GM18519 (cell line): ENCODE measurements around the gene ANO2.
"Not testable (repeated sequence)": the region's sequence is repeated elsewhere in the genome, so short reads cannot be mapped to it uniquely, and the experiment has no call there.

Experiments
- ATAC-seq: cut with Tn5 transposase; IDR thresholded peaks from one replicate; pipeline ENCODE4 v1.9.1; 2021; ENCODE audit warnings: mild to moderate bottlenecking, moderate library complexity; ENCODE audit not compliant: unreplicated experiment, low FRiP score

Gene ANO2

DNA sequence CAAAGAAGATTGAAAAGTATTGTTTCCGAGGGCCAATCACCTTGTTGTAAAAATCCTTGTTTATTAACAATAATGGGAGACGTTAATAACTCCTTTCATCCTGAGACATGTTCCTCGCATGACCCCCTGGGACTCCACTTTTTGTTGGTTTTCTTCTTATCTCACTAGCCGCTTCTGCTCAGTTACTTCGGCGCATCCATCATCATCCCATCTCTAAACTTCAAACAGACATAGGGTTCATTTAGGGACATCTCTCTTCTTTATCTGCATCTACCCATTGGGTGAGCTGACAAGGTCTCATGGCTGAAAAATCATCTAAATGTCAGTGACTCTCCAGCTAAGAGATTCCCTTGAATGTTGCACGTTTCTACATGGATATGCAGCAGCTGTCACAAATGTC lies 252.2 kb downstream of the ANO2 start:
- no peak for ATAC-seq

DNA sequence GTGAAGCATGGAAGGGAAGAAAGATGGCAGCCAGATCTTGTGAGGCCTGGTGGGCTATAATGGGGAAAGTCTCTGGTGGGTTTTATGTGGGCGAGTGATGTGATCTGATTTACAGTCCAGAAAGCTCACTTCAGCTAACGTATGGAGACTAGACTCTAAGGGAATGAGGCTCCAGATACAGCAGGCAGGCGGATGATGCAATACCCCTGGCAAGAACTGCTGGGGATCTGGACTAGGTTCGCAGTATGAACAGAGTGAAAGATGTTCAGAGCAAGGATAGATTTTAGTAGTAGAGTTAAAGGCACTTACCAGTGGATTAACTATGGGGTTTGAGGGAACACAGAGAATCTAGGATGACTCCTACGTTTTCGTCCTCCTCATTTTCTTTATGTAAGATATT lies 253.1 kb downstream of the ANO2 start:
- ATAC-seq = no peak

DNA sequence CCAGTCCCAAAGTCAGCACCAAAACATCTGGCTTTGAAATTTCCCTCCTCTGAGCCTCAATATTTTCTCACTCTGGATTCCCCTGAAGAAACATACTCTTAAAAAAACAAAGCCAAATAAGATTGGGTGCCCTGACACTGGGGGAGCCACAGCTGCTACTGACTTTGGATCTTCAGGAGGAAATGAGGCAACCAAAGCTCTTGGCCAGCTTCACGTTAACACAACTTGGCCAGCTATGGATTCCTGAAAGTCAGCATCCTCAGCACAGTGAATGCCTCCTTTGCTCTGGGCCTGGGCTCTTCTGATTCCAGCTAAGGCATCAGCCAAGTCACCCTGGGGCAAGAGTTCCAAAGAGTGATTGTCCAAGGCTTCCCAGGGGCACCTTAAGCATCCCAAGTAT lies 254.8 kb downstream of the ANO2 start:
- no peak for ATAC-seq

DNA sequence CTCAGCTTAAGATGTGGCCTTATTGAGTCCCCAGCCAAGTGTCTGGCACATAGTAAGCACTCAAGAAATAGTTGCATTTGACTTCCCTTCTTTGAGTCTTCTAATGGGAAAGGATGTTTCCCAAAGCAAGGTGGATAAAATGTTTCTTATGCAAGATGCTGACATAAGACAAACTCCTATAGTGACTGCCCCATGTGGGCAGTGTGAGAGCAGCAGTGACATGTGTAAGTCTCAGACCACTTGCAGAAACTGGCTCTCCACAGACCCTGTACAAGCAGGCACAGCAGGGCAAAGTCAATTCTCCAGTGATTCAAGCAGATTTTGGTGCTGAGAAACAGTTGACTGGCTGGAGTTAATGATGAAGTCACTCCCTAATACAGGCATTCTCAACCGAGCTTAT lies 255.3 kb downstream of the ANO2 start:
- no peak for ATAC-seq

DNA sequence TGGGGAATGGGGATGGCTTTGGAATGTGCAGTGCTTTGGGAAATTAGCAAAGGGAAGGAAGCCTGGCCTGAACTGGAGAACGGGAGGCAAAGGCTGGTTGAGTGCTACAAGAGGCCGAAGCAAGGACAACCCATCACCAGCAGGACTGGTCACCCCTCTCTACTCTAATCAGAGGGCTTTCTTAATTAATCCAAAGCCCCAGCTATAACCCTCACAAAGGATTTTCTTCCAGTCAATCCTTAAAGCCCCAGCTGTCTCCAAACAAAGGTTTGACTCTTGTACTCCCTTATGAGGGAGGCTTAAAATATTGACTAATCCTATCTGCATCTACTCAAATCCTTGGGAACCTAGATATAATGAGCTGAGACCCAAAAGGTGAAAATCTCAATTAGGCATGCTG lies 256.8 kb downstream of the ANO2 start:
- ATAC-seq = no peak

DNA sequence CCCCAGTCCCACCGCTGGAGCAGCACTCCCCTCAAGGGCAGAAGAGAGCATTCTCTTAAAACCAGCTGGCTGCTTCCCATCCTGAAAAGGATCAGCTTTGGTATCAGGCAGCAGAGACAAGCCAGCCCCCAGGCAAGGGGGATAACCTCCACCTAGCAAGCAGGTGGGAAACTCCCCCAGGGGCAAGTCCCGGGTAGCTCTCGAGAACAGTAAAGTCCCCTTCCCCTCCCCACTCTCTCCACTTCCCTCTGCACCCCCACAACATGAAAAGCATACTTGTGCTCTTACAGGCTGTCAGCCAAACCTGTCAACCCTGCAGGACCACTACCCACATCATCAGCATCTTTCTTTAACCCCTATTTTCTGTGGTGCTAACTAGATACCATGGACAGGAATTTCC lies 259.1 kb downstream of the ANO2 start:
- no peak for ATAC-seq

DNA sequence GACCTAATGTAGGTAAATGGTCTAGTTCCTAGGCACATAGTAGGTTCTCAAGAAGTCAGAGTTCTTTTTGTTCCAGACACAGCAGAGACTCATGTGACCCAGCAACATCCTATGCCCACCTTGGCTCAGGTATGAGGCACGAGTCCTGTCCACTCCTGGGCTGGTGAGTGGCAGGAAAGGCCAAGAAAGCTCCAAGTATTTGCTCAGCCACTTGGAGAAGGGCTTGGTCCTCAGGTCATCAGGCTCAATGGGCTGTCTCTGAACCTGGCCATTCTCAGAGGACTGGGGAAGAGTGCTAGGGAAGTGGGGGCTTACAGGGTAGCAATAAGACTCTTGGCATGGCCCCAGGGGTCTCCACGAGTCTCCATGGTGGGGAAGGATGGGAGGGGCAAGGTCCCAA lies 260.1 kb downstream of the ANO2 start:
- no peak for ATAC-seq

DNA sequence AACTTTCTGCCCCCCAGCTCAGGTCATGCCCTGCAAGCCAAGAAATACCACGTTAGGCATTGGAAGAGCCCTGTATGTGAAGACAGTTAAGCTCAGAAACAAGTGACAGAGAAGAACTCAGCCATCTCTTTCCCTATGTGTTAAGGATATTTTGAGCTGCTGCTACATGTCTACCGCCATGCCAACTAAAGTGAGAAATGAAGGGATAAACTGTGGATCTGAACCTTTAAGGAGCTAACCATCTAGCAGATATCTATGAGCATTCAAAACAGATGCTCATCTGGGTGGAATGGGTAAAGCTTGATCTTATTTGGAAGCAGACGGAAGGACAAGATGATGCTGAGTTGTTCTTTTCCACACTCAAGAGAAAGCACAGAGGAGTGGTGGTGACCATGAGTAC lies 262.5 kb downstream of the ANO2 start:
- ATAC-seq = no peak

DNA sequence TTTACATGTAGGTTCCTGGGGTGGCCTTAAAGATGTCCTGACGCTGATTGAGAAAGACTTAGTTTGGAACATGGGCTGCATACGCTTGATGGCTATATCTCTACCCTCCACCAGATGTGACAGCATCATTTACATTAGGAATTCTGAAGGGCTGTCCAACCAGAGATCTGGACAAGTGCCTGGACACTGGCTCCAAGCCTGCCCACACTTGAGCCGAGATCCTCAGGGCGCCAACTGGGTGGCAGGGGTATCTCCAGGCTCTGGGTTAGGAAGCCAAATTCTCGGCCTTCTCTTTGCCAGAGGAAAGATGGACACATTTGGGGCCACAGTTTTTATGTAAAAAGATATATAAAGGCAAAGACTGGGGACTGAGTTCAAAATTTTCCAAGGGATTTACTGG lies 266.9 kb downstream of the ANO2 start:
- ATAC-seq = no peak

DNA sequence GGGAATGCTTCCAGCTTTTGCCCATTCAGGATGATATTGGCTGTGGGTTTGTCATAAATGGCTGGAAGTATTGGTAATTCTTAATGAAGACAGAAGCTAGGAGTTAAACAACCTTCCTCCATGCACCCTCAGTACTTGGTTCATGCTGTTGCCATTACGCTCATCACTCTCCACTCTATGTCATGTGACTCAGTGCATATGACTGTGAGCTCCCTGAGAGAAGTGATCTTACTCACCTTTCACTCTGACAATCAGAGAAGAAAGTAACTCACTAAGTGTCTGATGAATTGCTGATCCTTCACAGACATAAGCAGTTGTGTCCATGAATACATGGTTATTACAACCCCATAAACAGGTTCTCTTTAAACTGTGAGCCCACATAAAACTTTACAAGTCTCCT lies 275.4 kb downstream of the ANO2 start:
- ATAC-seq = not testable (repeated sequence)

DNA sequence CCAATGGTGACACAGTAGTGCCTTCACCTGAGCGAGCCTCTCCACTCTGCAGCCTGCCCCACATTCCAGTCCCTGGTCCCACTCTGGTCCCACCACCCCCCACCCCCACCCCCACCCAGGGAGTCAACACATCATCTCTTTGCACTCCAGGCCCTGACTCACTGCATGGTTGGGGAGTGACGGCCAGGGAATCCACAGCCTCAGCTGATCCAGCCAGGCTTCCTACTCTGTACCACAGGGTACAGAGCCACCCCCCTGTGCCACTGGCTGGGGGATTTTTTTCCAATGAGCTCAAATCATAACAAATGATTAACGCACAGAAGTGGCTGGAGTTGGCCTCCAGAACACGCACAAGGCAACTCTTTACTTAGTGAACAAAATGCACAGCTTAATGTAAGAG lies 279.4 kb downstream of the ANO2 start:
- ATAC-seq = no peak

DNA sequence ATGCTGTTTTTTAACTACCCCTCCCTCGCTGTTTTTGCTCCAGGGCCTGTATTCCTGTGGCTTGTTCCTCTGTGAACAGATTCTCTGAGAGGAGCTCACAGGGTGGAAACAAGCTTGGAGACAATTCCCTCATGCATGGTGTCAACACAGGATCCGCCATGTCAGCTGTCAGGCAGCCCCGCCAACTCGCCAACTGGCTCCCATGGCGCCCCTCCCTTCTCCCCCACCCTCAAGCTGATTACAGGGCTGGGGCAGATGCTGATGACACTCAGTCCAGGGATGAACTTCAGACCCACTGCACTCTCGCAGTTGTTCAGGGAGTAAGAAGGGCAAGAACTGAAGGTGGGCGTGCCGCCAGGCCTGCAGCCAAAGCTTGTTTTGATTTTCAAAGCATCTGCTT lies 283.2 kb downstream of the ANO2 start:
- ATAC-seq = no peak

DNA sequence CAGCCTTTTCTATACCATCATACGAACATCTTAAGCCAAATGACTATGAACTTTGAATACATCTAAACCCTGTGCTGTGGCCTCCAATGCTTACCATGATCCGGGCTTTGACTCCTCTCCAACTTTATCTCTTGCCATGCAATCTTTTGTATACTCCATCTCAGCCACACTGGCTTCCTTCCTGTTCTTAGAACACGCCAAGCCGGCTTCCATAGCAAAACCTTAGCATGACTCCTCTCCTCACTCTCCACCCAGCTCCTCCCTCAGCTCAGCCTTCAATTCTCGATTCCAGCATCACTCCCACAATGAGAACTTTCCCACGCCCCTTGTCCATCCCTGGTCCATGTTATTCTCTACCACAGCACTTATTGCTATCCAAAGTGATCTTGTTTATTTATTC lies 284.8 kb downstream of the ANO2 start:
- no peak for ATAC-seq

DNA sequence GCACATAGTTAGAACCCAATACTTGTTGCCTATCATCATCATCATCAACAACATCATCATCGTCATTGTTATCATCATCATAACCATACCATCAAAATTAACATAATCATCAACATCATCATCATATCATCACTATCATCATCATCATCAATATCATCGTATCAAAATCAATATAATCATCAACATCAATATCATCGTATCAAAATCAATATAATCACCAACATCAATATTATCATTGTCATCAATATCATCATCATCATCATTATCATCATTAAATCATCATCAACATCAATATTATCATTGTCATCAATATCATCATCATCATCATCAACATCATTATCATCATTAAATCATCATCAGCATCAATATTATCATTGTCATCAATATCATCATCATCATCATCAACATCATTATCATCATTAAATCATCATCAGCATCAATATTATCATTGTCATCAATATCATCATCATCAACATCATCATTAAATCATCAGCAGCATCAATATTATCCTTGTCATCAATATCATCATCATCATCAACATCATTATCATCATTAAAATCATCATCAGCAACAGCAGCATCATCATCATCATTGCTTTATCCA lies 286.6 kb downstream of the ANO2 start:
- not testable (repeated sequence) for ATAC-seq

DNA sequence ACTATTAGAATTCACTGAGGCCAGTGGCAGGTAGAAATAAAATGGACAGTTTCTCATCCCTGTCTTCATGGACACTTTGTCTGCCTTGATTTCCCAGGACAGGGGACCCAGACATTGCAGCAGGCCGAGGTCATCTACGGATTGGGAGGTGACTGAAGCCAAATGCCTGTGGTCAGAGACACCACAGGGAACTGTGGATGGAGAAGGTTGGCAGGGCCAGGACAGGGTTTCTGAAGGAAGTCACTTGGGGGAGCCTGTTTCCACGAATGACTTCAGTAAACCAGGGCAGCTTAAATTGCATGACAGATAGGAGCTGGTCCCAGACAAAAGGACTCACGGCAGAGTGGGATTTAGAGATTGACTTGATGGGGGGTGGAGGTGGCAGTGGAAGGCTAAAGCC lies 288.2 kb downstream of the ANO2 start:
- ATAC-seq = no peak

DNA sequence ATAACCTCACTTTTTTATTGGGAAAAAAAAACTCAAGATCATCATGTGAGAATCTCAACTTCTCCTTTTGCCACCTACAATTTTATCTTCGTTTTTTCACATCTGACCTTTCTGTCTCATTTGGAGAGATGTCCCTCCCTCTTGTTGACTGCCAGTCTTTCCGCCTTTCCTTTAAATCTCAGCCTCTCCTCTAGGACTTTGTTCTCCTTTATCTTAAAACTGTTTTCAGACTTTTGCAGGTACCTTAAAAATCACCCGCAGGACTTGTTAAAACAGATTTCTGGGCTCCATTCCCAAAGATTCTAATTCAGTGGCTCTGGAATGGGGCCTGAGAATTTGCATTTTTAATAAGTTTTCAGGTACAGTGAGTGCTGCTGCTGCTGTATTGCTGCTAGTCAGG lies 289.9 kb downstream of the ANO2 start:
- no peak for ATAC-seq

DNA sequence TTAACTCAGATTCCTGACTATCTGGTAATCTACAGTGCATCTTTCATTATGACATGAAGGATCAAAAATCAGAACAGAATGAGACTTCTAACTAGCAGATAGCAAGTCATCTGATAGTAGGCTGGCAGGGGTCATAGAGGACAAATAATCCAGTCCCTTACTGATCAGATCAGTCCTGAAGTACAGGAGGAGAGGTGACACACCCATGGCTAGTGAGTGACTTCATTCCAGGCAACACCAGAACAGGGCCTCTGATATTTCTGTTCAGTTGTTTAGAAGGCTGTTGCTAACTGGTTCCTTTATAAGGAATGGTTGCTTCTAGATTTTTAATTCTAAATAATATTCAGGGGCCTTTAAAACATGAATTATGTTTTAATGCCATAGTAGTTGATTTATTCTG lies 291.0 kb downstream of the ANO2 start:
- no peak for ATAC-seq

DNA sequence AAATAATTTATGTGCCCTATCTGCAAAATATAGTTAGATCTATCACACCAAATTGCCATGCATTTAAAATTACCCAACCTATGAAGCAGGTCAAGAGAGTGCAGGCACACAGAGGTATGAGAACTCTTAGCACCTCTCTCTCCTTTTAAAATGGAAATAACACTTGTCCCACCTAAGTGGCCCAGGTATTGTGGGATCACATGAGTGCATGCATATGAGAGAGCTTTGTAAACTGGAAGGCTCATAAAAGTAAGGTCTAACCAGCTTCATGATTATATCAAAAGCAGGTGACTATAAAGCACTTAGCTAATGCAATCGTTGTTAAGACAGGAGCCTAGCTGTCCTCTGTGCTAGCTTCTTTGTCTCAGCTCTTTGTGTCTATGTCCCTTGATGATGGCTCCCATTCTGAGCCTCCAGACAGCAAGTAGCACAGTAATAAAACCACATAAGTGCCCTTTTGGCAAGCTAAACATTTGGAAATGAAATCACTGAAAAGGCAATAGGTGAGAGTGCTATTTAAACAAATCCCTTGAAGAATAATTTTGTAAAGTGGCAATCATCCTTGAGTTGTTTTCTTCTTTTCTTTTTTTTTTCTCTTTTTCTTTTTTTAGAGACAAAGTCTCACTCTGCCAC lies 294.1 kb downstream of the ANO2 start:
- no peak for ATAC-seq

DNA sequence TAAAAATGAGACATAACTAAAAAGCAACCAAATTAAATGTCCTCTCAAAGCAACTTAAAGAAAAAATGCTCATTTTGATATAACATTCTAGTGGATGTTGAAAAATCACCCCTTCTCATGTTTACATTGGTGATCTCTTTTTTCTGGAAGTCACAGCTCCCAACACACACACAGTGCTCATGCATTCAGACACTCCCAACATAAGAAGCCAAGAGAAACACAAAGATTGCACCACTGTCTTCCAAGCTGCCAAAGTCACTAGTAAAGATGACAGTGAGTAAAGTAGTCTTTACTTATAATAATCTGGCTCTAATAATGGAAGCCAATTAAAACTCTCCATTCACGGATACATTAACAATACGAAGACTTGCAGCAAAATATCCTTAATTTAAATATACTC lies 294.8 kb downstream of the ANO2 start:
- ATAC-seq = no peak

DNA sequence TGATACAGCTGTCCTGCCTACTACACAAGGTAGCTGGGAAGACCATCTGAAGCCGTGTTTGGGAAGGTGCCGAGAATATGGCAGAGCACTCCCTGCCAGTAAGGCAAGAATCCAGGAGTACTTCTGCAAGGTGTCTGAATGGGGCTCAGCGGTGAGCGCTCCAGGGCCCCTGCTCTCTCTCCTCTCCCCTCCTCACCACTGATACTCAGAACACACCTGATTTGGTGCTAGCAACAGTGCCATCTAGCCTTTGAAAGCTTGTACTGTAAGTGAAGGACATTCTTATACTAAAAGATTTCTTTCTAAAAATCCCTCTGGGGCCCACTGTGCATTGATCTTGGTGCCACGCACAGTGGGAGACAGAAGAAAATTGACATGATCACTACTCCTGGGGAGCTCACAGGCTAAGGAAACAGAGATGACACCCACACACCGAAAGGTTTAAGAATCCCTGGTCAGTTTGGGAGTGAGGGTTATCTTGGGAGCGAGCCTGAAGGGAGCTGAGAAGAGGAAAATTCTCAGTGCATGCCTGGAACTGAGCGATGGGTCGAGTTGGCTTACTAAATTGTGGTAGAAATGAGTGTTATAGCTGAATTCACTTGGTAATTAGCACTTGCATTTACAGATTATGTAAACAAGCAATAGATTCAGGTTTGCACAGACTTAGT lies 296.2 kb downstream of the ANO2 start:
- ATAC-seq = no peak

DNA sequence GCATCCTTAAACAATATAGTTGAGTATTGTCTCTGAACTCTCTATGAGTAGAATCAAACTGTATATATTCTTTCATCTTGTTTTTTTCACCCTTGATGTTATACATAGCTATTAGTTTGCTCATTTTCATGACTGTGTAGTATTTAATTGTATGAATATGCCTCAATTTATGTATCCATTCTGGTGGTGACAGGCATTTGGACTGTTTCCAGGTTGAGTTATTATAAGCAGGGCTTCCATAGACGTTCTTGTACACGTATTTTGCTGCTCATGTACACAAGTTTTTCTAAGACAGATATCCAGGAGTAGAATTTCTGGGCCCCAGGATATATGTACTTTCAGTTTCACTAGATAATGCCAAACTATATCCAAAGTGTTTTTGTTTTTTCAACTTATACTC lies 301.8 kb downstream of the ANO2 start:
- no peak for ATAC-seq

DNA sequence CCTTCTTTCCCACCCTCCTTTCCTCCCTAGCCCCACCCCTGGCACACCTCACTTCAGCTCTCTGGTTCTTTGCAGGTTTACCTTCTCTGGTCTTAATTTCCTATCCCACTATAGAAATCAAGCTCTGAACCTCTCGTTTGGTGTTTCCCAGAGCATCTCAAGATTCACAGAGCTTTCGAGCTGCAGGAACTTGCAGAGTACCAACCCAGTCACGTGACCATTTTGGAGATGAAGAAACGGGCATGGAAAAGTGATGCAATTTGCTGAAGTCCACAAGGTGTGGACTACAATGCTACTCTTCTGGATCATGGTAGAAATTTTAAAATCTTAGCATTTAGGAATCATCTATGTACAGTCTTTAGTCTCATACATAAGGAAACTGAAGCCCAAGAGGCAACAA lies 307.4 kb downstream of the ANO2 start:
- ATAC-seq = no peak
